Inferior parietal cortex (tissue), 1 donor: ENCODE measurements around the gene ZNHIT2.

Experiments
- DNase-seq: peaks from one replicate; pipeline ENCODE4 v3.0.0-alpha.2; 2016; ENCODE audit errors: extremely low spot score

Gene ZNHIT2

GRCh38 chr11:65071907-65072630 lies 45.4 kb downstream of the ZNHIT2 start:
- DNase-seq: no peak

GRCh38 chr11:65069217-65069616 lies 48.3 kb downstream of the ZNHIT2 start:
- no peak for DNase-seq

GRCh38 chr11:65067446-65067845 lies 50.1 kb downstream of the ZNHIT2 start:
- no peak for DNase-seq

GRCh38 chr11:65066805-65067291 lies 50.7 kb downstream of the ZNHIT2 start:
- DNase-seq: no peak
